Measurements from ENCODE around the gene PIMREG. TPM values are rescaled to one million over a fixed set of nuclear protein-coding genes. Genes with fewer than 3 reads are reported as not detected.
A peak's percentile ranks its signal among the peaks of the same experiment; 100 is the strongest.

PIMREG gene
- total RNA-seq, 2 experiments from 2014 or later: 17.1 to 20.4 TPM

DNA sequence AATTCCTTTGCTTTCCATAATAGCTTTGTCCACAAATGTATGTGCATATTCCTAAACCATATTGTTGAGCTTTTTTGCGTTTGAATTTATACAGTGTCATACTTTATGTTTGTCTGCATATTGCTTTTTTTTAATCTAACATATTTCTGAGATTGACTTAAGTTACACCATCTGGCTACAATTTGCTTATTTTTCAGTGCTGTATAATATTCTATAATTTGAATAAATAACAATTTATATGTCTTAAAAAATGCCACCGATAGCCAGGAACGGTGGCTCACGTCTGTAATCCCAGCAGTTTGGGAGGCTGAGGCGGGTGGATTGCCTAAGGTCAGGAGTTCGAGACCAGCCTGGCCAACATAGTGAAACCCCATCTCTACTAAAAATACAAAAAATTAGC lies 1.5 kb upstream of the PIMREG start:
- ChIA-PET CTCF (interaction anchor here (2.5 kb wide), 1 partner anchor 30 kb away, joined by 8 read pairs; no protein-coding TSS in a partner anchor), POLR2A (no interaction called here)
- ATAC-seq (no peak), DNase-seq (no peak)
- Mint-ChIP-seq H3K27ac (no peak overlapping the region), H3K4me3 (no peak overlapping the region), H3K4me1 (ENCODE audit: low read depth) (peaks cover 12% of the 10 kb centered on the region), H3K27me3 (ENCODE audit: low read depth) (peaks cover 41% of the 10 kb centered on the region), H3K9me3 (ENCODE audit: insufficient read depth) (no peaks in the 10 kb centered on the region), H3K36me3 (ENCODE audit: low read depth) (peaks cover 4% of the 10 kb centered on the region)

DNA sequence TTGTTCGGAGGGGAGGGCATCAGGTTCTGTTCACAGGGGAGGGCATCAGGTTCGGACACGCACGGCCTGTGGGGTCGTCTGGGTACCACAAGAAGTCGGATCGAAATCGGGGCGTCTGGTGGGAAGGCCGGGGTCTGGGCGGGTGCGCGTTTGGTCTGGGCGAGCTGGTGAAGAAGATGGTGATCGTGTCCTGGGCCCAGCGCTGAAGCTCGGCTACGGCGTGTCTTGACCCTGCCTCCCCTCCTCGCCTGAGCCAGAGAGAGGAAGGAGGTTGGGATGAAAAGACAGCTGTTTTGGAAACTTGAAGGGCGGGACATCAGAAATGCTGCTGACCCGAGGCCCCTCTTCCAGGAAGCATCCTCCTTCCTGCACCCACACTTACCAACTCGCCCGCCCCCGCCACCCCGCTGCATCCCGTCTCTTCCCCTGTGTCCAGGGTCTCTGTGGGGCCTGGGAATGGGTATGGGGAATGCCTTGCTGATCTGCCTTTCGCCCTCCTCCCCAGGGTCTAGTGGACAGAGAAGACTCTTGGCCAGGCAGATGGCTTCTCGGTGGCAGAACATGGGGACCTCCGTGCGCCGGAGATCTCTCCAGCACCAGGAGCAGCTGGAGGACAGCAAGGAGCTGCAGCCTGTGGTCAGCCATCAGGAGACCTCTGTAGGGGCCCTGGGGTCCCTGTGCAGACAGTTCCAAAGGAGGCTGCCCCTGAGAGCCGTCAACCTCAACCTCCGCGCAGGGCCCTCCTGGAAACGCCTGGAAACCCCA lies 498 bp downstream of the PIMREG start:
- POLR2A ChIA-PET: interaction anchor here (0.6 kb wide), 1 partner anchor 893 kb away, joined by 4 read pairs; no protein-coding TSS in a partner anchor
- no peak for ATAC-seq
- Mint-ChIP-seq H3K36me3 (ENCODE audit: low read depth) (peaks cover 7% of the 10 kb centered on the region), H3K27me3 (ENCODE audit: low read depth) (peaks cover 29% of the 10 kb centered on the region), H3K4me1 (ENCODE audit: low read depth) (peaks cover 12% of the 10 kb centered on the region), H3K4me3 (peak overlapping the region; percentile 96), H3K27ac (peak overlapping the region; percentile 93), H3K9me3 (ENCODE audit: insufficient read depth) (no peaks in the 10 kb centered on the region)
- CTCF ChIA-PET: interaction anchor here (1.0 to 1.7 kb wide), 3 partner anchors 9 to 21 kb away, joined by 3 to 13 read pairs (median 5); partner anchors contain the start of gene AIPL1
- DNase-seq: no peak

- ChIA-PET CTCF (interaction anchor here (1.5 kb wide), 1 partner anchor 11 kb away, joined by 6 read pairs; the partner anchor contains the start of gene AIPL1), POLR2A (interaction anchor here (0.8 kb wide), 1 partner anchor 539 kb away, joined by 3 read pairs; no protein-coding TSS in a partner anchor)
- DNase-seq: no peak
- no peak overlapping the region for H3K4me3 Mint-ChIP-seq
- no peaks in the 10 kb centered on the region for H3K9me3 Mint-ChIP-seq (ENCODE audit: insufficient read depth)
- H3K4me1 Mint-ChIP-seq (ENCODE audit: low read depth): peaks cover 12% of the 10 kb centered on the region
- H3K27me3 Mint-ChIP-seq (ENCODE audit: low read depth): peaks cover 12% of the 10 kb centered on the region
- peaks cover 7% of the 10 kb centered on the region for H3K36me3 Mint-ChIP-seq (ENCODE audit: low read depth)
- no peak for ATAC-seq
- no peak overlapping the region for H3K27ac Mint-ChIP-seq
These were observed 2.4 kb downstream of the PIMREG start for GRCh38 chr17:6446516-6447100.

DNA sequence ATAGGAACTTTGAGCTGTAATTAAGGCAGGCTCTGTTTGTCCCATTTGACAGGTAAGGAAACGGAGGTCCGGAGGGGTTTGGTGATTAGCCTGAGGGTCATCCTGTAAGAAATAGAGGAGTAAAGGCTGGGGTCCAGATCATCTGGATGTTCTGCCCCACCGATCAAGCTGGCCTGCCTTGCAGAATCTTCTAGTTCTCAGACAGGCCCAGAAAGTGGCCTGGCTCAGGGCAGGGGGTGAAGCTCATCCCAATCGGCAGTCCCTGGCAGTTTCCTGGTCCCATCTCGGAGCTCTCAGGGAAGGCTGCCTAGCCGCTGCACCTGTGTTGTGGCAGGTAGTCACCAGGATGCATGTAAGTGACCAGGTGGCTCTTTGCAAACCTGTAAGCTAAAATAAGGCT lies 4.2 kb downstream of the PIMREG start:
- DNase-seq (no peak), ATAC-seq (no peak)
- Mint-ChIP-seq H3K27ac (no peak overlapping the region), H3K4me1 (ENCODE audit: low read depth) (peaks cover 9% of the 10 kb centered on the region), H3K36me3 (ENCODE audit: low read depth) (peaks cover 7% of the 10 kb centered on the region), H3K9me3 (ENCODE audit: insufficient read depth) (no peaks in the 10 kb centered on the region), H3K27me3 (ENCODE audit: low read depth) (peaks cover 15% of the 10 kb centered on the region), H3K4me3 (no peak overlapping the region)
- CTCF ChIA-PET: interaction anchor here (1.5 kb wide), 1 partner anchor 856 kb away, joined by 5 read pairs; no protein-coding TSS in a partner anchor
- POLR2A ChIA-PET: interaction anchor here (0.6 kb wide), 1 partner anchor 131 kb away, joined by 3 read pairs; no protein-coding TSS in a partner anchor

DNA sequence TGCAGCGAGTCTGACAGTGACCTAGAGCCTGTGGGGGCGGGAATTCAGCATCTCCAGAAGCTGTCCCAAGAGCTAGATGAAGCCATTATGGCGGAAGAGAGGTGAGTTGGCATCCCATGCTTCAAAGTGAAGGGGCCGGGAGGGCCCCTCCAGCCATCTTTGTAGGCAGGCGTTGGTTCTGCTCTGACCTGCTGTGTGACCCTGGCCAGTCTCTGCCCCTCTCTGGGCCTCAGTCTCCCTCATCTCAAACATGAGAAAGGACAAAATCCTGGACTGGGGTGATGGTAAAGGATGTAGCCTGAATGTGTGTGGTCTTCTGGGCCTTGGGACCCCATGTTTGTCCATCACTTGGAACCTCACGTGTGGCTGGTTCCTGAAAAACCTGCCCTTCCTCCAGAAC lies 5.1 kb downstream of the PIMREG start:
- peaks cover 4% of the 10 kb centered on the region for H3K4me1 Mint-ChIP-seq (ENCODE audit: low read depth)
- ATAC-seq (no peak), DNase-seq (no peak)
- peaks cover 14% of the 10 kb centered on the region for H3K27me3 Mint-ChIP-seq (ENCODE audit: low read depth)
- no peak overlapping the region for H3K27ac Mint-ChIP-seq
- POLR2A ChIA-PET: no interaction called here
- no peaks in the 10 kb centered on the region for H3K9me3 Mint-ChIP-seq (ENCODE audit: insufficient read depth)
- peaks cover 6% of the 10 kb centered on the region for H3K36me3 Mint-ChIP-seq (ENCODE audit: low read depth)
- no peak overlapping the region for H3K4me3 Mint-ChIP-seq
- CTCF ChIA-PET: interaction anchor here (1.5 kb wide), 1 partner anchor 857 kb away, joined by 5 read pairs; no protein-coding TSS in a partner anchor

- DNase-seq: no peak
- Mint-ChIP-seq H3K27me3 (ENCODE audit: low read depth) (peaks cover 12% of the 10 kb centered on the region), H3K4me1 (ENCODE audit: low read depth) (peaks cover 1% of the 10 kb centered on the region), H3K4me3 (no peak overlapping the region), H3K36me3 (ENCODE audit: low read depth) (peaks cover 3% of the 10 kb centered on the region), H3K9me3 (ENCODE audit: insufficient read depth) (no peaks in the 10 kb centered on the region), H3K27ac (no peak overlapping the region)
- POLR2A ChIA-PET: no interaction called here
- CTCF ChIA-PET: no interaction called here
- no peak for ATAC-seq
These were observed 6.9 kb downstream of the PIMREG start for GRCh38 chr17:6450926-6451832.

DNA sequence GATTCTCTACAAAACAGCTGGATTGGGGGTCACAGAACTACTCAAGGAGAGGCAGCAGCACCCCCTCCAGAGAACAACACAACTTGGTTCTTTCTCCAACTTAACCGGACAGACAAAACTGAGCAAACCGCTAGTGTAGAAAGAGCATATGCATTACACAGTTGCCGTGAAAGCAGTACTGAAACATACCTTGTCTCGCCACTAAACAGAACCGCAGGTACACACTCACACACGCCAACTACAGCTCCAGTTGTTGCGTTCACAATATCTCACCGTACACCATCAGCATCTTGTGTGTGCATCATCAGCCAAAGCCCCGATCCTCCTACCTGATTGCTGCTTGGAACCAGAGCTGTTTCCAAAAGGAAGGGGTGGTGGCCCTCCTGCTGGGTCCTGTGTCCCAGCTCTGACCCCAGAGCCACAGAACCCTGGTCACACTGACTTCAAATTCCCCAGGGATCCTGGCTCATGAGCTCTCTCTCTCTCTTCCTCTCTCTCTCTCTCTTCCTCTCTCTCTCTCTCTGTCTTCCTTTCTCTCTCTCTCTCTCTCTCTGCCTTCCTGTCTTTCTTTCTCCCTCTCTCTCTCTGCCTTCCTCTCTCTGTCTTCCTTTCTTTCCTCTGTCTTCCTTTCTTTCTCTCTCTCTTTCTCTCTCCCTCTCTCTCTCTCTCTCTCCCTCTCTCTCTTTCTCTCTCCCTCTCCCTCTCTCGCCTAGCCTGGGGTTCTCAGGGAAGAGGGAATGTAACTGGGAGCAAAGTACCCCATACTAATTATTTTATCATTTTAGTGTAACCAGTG lies 8.4 kb downstream of the PIMREG start:
- peaks cover 3% of the 10 kb centered on the region for H3K36me3 Mint-ChIP-seq (ENCODE audit: low read depth)
- ATAC-seq: no peak
- peaks cover 18% of the 10 kb centered on the region for H3K27me3 Mint-ChIP-seq (ENCODE audit: low read depth)
- no peaks in the 10 kb centered on the region for H3K9me3 Mint-ChIP-seq (ENCODE audit: insufficient read depth)
- DNase-seq: no peak
- H3K4me3 Mint-ChIP-seq: no peak overlapping the region
- H3K27ac Mint-ChIP-seq: no peak overlapping the region
- POLR2A ChIA-PET: no interaction called here
- CTCF ChIA-PET: interaction anchor here (0.6 to 1.0 kb wide), 3 partner anchors 20 to 1931 kb away, joined by 3 read pairs; no protein-coding TSS in a partner anchor
- H3K4me1 Mint-ChIP-seq (ENCODE audit: low read depth): peaks cover 7% of the 10 kb centered on the region

DNA sequence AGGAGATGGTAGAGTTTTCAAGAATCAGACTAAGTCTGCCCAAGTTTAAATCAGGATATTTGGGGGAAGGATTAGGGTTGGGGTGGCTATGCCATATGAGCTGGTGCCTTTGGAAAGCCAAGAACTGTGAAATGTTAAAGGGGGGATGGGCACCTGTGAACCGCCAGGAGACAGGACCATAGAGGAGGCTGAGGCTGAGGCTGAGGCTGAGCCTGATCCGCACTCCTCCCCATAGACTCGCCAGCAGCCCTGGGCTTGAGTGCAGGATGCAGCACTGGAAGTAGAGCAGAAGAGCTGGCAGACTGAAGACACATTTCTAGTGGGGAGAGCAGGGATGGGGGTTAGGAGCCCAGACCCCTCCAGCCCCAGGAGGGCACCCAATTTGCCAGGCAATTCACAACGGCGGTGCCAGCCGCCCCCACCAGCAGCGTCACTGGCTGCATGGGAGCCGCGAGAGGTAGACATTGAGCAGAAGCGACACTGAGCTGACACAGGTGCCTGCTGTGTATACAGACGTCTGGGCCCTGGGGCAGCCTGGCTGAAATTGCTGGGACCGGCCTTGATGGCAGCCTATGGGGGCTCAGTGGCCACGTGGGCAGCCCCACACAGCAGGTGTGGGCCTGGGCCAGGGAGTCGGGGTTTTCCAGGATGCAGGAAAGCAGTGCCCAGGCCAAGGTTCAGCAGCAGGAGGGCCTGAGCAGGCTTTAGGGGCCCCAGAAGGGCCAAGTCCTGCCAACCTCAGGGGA lies 9.2 kb downstream of the PIMREG start:
- ATAC-seq (no peak), DNase-seq (no peak)
- CTCF ChIA-PET: no interaction called here
- H3K27me3 Mint-ChIP-seq (ENCODE audit: low read depth): peaks cover 18% of the 10 kb centered on the region
- H3K27ac Mint-ChIP-seq: no peak overlapping the region
- H3K9me3 Mint-ChIP-seq (ENCODE audit: insufficient read depth): no peaks in the 10 kb centered on the region
- H3K36me3 Mint-ChIP-seq (ENCODE audit: low read depth): peaks cover 2% of the 10 kb centered on the region
- H3K4me1 Mint-ChIP-seq (ENCODE audit: low read depth): peaks cover 7% of the 10 kb centered on the region
- no peak overlapping the region for H3K4me3 Mint-ChIP-seq
- POLR2A ChIA-PET: no interaction called here

DNA sequence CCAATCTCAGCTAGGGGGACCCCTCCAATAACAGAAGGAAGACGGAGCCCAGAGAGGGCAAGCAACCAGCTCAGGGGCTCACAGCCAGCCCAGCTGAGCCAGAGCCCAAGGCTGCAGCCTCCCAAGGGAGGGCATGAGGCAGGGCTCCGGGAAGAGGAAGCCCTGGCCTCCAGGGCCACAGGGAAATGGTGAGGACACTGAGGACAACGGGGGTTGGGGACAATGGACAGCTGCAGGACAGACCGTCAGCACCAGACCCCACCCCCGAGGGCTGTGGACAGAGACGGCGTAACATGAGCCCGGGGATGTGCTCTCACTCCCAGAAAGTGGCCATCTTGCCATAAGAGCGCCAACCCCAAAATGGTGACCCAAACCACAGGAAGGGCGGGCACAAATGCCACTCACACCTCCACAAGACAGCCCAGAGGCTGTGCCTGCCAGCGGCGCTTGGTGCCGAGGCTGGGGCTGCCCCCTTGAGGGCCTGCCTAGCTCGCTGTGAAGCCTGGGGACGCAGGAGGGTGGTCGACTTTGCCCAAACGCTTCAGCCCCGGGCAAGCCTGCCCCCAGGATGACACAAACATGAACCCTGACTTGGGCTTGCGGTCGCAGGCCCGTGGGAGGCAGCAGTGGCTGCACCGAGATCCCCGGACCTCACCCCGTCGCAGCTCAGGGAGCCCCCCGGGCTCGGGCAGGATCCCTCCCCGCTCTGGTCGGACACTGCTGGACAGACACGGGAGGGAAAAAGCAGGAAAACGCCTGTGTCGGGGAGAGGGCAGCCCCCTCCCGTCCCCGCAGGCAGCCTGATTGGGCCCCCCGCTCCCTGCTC lies 10.5 kb downstream of the PIMREG start:
- peaks cover 18% of the 10 kb centered on the region for H3K27me3 Mint-ChIP-seq (ENCODE audit: low read depth)
- H3K27ac Mint-ChIP-seq: no peak overlapping the region
- H3K4me3 Mint-ChIP-seq: no peak overlapping the region
- DNase-seq: no peak
- H3K4me1 Mint-ChIP-seq (ENCODE audit: low read depth): peaks cover 7% of the 10 kb centered on the region
- no peaks in the 10 kb centered on the region for H3K9me3 Mint-ChIP-seq (ENCODE audit: insufficient read depth)
- ATAC-seq: no peak
- H3K36me3 Mint-ChIP-seq (ENCODE audit: low read depth): no peaks in the 10 kb centered on the region
- CTCF ChIA-PET: interaction anchor here (1.1 kb wide), 1 partner anchor 19 kb away, joined by 4 read pairs; no protein-coding TSS in a partner anchor
- POLR2A ChIA-PET: no interaction called here

DNA sequence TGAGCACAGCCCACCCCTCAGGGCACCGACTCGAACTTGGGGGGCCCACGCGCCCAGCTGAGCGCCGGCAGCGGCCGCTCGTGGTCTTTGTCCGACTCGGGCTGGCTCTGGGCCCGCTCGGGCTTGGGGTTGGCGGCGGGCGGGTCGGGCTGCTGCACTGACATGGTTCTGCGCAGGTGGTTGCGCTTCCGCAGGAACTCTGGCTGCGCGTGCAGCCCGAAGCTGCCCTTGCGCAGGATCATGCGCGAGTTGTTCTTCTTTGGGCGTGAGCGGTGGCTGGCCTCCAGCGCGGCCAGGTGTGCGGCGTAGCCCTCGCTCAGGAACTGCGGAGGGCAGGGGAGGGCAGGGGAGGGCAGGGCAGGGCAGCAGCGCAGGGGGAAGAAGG lies 11.1 kb downstream of the PIMREG start:
- ChIA-PET POLR2A (no interaction called here), CTCF (no interaction called here)
- Mint-ChIP-seq H3K27ac (no peak overlapping the region), H3K9me3 (ENCODE audit: insufficient read depth) (no peaks in the 10 kb centered on the region), H3K36me3 (ENCODE audit: low read depth) (no peaks in the 10 kb centered on the region), H3K4me1 (ENCODE audit: low read depth) (peaks cover 7% of the 10 kb centered on the region), H3K27me3 (ENCODE audit: low read depth) (peaks cover 18% of the 10 kb centered on the region), H3K4me3 (no peak overlapping the region)
- DNase-seq (peak; percentile 46), ATAC-seq (peak; percentile 62)

Data from activated CD8-positive, alpha-beta T cell treated with anti-CD3 and anti-CD28 coated beads, Interleukin-2, amount 10 ng/mL, durations not matched to agents 7 days and 5 days (primary cell).